HG02610 (cell line): Measurements from ENCODE around the gene SYK.
"Not testable (repeated sequence)": the region's sequence is repeated elsewhere in the genome, so short reads cannot be mapped to it uniquely, and the experiment has no call there.

Source experiments
- ATAC-seq: cut with Tn5 transposase; IDR thresholded peaks from one replicate; pipeline ENCODE4 v1.9.1; 2021; ENCODE audit warnings: mild to moderate bottlenecking, moderate library complexity; ENCODE audit not compliant: unreplicated experiment

SYK gene

DNA sequence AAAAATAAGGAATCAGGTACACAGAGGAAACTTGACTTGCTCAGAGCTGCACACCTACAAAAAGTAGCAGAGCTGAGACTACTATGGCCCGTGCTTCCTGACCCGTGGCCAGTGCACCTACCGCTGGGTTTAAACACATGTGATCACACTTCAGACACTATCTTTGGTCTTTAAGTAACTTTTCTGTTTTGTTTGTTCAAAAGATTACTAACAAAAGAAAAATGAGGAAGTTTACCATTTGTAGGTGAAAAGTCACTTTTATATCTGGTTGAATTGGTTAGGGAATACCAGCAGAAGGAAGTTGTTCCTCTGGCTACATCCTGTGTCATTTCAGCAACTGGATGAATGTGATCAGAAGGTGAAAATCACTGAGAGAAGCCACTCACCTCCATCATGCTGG is 6.5 kb upstream of the SYK start:
- ATAC-seq: no peak

DNA sequence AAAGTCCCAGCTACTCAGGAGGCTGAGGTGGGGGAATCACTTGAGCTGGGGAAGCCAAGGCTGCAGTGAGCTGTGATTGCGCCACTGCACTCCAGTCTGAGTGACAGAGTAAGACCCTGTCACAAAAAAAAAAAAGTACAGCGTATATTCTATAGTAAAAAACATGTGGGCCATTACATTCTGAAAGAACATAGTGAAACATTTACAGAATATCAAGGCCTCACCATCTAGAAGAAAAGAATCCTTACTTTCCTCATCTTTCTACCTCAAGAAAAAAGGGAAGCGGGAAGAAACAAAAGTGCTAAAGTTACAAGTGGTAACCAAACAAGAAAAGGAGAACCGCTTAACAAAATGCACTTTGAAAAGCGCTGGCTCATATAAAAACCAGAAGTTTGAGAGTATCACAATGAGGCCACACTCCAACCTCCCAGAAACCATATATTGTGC is 5.7 kb upstream of the SYK start:
- peak; percentile 43 for ATAC-seq

DNA sequence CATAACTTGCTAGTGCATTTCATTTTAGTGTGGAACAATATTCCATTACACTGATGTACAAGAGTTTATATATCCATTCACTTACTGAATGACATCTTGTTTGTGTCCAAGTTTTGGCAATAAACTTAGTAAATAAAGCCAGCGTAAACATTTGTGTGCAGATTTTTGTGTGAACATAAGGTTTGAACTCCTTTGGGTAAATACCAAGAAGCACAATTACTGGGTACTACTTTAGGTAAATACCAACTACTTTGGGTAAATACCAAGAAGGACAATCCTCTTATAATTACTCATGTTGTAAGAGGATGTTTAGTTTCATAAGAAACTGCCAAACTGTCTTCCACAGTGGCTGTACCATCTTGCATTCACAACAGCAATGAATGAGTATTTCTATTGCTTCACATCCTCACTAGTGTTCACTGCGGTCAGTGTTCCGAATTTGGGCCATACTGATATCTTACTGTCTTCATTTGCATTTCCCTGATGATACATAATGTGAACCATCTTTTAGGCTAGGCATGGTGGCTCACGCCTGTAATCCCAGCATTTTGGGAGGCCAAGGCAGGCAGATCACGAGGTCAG is 2.3 kb upstream of the SYK start:
- ATAC-seq: no peak

DNA sequence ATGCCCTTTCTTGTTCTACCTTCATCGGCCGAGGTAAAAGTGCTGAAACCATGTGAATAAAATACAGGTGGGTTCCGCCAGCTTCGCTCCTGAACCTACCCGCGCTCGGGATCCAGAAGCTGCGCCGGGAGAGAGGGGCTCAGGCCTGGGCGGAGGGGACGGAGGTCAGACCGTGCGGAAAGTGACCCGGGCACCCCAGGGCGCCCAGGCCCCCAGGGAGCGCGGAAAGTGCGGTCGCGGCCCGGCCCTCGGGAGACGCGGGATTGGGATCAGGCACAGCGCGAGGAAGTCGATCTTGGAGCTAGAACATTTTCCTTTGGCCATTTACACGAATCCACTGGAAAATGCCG is 329 bp downstream of the SYK start:
- ATAC-seq: peak; percentile 9

DNA sequence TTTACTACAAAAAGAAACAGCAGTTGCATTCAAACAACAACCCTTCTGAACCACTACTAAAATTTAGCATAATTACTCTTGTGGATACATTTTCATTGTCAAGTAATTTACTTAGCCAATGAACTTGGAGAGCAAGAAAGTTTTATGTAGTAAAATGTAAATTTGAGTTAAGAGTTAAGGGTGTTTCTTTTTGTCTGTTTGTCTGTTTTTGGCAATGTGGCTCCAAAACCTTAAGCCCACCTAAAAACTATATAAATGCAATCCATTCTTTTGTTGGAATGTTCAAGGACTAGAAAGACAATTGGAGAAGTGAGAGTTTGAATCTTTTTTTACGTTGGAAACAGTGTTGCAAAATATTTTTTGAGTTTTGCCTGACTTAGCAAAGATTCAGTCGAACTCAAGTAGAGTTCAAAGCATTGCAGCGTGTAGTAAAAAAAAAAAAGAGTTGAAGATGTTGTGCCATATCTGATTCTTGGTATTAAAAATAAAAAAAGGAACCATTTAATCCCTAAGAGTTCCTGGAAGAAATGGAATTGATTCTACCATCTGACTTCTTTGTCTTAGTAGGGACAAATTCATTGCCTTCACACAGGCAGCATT is 867 bp downstream of the SYK start:
- ATAC-seq: no peak

DNA sequence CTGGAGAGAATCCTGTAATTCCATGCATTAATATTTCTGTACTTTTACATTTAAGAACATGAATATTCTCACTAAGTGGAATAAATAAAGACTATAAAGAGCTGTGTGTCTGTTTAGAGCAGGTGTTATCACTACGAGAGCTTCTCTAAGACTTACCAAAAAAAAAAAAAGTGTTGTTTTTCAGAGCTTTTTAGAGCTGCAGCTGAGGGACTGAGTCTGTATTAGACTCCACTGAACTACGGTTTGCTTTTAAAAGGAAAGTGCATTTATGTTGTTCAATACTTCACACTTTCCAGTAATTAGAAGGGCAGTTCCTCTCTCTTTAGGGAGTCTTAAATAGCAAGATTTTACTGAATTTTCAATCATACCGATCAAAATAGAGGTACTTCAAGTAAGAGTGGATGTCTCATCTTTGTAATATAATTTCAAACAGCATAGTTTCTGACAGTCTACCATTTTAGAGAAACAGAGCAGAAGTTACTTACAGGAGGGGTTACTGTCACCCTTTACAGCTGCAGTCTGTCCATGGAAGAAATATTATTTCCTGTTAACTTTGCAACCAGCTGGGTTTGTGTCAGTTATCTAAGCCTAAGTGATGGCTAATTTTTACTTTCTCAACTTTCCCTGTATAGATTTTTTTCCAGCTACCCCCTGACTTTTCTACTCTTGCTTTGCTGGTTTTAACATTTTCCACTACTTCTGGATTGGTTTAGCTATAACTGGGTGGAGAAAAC is 2.4 kb downstream of the SYK start:
- no peak for ATAC-seq

DNA sequence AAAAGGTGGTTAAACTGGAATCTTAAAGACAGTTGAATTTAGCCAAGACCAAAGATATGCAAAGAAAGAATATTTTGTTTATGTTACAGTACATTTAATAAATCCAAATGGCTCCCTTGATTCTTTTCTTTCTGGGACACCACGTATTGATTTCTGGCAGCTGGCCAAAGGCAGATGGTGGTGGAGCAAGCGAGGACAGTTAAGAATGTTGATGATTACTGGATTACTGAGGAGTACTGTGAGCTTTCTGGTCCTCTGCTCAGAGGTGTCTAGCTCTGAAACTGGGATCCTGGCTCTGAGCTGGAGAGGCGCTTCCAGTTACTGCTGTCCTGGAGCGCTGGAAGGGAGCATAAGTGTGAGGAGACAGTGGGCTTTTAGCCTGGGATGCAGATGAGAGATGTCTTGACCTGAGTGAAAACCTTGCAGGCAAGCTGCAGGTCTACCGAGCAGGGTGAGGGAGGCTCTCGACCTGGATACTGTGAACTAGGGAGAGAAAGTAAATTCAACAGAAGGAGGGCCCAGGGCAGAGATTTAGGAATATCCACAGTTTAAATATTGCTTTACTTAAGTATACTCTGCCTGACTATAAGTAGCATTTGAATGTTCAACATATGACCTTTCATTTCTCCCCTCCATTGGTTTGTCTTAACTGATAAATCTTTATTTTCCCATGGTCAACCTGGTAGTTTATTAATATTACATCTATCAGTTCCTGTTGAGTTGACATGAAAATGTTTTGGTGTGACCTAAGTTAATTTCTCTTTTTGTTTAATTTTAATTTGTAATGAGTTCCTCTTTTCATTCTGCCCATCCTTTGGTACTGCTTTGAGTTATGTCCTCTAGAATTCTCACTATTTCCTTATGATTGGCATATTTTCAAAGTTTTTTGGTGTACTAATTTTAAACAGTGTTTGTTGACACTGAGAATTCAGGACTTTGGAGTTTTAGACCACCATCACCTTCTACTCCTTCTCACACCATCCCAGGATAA is 3.7 kb downstream of the SYK start:
- ATAC-seq: no peak

DNA sequence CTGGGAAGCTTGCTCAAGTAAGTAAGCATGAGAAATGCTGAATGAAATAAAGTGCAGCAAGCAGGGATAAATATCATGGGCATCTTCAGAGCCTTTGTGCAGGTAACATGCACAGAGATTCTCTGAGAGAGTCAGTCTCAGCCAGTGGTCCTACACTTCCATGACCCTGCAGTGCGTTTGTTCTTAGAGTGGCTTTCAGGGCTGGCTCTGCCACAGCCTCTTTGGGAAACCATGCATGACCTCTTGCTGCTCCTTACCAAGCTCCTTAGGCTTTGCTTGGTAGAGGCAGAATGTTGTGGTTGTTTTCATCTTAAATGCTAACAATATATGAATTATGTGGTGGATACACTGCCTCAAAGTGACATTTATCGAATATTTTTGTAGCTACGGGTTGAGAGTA is 5.4 kb downstream of the SYK start:
- ATAC-seq: no peak

DNA sequence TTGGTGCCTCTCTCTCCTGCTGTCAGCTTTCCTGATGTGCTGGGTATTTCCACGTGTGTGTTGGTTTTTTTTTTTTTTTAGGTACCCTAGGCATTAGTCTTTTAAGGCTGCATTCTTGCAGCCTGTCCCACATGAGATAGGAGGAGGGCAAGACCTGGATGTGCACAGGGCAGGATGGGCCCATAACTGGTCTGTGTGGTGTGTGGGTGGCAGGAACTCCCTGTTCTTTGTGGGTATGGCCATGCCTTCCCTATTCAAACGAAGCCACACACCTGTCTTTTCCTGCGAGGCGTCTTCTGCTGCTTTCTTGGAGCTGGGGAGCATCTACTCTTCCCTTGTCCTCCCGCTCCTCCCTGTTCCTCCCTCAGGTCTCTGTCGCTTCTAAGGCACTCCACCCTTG is 6.8 kb downstream of the SYK start:
- ATAC-seq: no peak

DNA sequence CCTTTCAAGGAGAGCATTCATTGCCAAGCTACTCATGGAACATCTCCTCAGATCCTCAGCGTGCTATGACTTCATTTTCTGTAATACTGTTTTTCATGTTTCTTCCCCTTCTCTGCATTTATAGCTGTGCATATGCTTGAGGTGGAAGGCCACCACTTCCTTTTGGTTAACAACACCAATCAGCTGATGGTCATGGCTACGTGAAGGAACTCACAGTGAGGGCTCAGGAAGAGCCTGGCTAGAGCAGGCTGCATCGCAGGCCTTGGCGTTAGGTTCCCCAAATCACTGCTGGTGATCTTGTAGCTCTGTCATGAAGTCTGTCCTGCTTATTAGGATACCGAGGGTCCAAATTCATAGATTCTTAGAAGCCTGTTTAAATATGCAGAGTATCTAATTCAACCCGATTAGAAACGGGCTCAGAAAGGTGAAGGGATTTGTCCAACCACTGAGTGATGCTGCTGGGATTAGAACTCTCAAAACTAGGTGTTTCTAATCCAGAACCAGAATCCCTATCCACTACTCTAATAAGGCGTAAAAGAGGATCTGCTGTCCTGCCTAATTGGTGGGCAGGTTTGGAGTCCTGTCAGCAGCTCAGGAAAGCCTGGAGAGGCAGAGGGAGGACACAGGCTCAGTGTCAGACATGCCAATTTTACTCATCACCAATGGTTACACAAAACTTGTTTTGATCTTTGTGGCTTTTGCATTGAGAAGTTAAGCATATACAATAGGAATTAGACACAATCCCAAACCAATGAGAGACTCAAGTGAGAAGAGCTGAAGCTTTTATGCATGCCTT is 7.5 kb downstream of the SYK start:
- no peak for ATAC-seq

DNA sequence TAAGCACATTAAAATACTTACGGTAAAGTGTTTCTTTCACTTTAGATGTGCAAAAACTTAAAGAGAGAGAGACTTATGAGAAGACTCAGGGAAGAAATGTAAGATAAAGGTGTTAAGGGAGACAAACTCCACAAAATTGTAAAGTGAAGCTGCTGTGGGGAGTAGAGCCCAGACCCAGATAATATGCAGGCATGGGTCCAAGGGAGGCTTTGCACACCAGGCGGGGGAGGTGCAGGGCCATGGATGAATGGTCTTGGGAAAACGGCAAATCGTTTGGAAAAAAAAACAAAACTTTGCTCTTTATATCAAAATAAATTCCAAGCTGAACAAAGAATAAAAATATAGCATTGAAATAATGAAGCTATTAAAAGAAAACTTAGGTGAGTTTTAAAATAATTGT is 9.1 kb downstream of the SYK start:
- no peak for ATAC-seq

DNA sequence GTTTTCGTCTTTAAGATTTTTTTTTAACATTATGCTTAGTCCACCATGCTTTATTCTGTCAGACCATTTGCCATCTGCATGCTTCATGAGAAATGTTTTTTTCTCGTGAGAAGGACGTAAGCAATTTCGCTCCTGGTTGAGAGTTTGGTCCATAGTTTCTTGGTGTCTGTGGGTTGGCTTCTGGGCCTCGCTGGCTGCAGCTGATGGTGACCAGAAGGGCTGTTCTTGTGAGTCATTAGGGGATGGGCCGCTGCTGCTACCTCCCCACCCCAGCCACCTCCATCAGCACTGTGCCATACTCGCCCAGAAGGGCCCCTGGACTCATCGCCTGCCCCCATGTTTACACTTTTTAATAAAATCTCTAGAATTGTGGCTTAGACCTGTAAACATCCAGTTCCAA is 11.4 kb downstream of the SYK start:
- ATAC-seq: no peak

DNA sequence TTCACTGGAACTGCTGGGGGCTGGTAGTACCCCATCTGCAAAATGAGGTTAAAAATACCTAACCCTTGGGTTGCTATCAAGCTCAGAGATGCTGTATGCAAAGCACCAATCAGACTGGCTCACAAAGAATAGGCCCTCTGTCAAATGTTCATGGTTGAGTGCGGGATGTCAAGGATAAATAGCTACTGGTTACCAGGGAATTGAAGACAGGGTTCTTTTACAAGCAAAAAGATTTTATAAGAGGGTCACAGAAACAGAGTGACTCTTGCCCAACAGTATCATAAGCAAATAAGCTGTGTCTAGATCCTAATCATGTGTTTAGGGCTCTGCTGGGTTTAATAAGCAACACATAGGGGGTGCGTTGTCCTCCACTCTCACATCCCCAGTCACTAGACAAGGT is 11.9 kb downstream of the SYK start:
- ATAC-seq: no peak

DNA sequence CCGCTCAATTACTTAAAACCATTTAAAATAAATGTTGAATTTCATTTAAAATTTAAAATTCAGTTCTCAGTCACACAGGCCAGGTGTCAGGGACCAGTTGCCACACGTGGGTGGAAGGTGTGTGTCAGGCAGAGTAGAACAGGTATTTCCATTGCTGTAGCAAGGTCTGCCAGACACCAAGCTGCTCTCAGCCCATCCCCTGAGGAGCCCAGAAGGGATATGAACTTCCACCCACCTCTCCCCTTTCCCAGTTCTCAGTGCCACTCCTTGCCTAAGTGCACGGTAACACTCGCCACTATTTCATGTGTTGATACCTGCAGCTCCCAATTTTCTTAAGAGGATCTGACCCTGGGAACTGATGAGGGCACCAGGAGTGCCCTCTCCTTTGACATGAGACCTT is 12.7 kb downstream of the SYK start:
- no peak for ATAC-seq

DNA sequence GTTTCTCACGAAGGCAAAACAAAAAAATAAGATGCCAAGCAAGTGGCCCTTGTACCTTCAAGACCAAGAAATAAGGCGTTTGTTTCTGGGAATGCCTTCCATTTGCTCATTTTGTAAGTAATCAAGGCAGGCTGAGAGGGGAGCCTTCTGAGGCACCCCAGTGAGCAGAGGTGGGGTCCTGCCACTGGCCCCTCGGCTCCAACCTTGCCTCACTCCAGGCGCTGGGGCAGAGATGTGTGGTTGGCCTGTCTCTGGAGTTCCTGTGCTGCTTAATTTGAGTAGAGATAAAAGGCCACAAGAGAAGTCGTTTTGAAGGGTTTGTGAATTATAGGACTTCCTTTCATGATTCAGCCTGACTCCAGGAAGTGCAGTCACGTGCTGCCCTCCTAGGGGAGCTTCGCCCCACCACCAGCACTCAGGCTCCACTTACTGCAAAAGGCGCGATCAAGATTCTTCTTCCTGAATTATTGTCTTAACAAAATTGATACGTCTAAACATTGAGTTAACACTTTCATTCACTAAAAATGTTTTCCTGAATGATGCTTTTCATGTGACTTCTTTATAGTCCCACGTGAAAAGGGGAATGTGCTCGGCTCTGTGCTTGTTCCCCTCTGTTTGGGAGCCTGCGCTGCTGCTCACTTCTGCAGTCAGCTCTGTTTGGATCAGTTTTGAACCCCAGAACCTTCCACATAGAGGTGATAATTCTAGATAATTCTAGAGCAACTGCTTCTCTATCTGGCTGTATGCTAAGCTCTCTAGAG is 13.7 kb downstream of the SYK start:
- ATAC-seq: peak; percentile 41

DNA sequence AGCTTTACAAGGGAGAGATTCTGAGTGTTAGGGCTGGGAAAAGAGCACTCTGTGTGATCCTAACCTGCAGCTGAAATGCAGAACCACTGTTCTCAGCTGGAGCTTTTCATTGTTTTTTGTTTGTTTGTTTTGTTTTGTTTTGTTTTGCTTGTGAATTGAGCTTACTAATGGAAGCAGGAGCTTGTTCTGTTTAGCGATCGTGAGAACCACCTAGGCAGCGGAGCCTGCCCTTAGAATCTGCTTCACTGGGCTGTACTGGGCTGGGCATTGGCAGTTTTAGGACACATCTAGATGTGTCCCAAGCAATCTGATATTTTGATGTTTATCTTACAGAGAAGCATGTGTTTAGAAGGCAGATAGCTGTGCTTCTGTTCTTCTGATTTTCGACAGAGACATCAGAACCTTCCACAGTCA is 14.3 kb downstream of the SYK start:
- ATAC-seq: peak; percentile 21

DNA sequence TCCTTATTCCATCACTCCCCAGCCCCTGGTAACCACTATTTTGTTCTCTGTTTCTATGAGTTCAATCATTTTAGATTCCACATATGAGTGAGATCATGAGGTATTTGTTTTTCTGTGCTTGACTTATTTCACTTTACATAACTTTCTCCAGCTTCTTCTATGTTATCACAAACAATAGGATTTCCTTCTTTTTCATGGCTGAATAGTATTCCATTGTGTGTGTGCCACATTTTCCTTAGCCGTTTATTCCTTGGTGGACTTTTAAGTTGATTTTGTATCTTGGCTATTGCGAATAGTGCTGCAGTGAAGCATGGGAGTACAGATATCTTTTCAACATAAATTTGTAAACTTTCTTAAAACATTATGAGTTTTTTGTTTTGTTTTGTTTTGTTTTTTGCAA is 15.1 kb downstream of the SYK start:
- ATAC-seq: no peak

DNA sequence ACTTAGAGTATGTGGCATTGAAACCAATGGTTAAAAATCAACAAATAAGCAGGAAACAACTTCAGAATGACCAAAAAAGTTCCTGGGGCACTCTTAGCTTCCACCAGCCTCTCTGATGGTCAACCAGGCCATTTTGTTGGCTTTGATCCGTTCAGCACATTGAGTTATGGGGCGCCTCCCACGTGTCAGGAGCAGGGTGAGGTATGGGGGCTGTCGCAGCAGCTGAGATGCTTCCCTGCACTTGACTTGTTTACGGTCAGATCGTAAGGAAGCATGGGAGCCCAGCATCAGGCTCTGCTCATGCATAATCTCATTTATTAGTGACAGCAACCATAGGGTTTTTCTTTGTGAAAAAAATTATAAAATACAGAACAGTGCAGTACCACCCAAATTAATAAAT is 16.7 kb downstream of the SYK start:
- no peak for ATAC-seq

DNA sequence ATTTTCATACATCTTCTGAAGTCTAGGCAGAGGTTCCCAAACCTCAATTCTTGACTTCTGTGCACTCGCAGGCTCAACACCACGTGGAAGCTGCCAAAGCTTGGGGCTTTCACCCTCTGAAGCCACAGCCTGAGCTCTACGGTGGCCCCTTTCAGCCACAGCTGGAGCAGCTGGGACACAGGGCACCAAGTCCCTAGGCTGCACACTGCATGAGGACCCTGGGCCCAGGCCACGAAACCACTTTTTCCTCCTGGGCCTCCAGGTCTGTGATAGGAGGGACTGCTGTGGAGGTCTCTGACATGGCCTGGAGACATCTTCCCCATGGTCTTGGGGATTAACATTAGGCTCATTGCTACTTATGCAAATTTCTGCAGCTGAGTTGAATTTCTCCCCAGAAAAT is 18.8 kb downstream of the SYK start:
- not testable (repeated sequence) for ATAC-seq

DNA sequence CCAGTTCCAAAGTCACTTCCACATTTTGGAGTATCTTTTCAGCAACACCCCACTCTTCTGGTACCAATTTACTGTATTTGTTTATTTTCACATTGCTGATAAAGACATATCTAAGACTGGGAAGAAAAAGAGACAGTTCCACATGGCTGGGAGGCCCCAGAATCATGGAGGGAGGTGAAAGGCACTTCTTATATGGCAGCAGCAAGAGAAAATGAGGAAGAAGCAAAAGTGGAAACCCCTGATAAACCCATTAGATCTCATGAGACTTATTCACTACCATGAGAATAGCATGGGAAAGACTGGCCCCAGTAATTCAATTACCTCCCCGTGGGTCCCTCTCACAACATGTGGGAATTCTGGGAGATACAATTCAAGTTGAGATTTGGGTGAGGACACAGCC is 19.6 kb downstream of the SYK start:
- not testable (repeated sequence) for ATAC-seq
